GM21717 (cell line): Measurements from ENCODE around the gene ATP5PD.

Experiments
- ATAC-seq: cut with Tn5 transposase; IDR thresholded peaks from one replicate; pipeline ENCODE4 v1.9.1; 2021; ENCODE audit warnings: mild to moderate bottlenecking, moderate library complexity; ENCODE audit not compliant: unreplicated experiment

Gene ATP5PD

DNA sequence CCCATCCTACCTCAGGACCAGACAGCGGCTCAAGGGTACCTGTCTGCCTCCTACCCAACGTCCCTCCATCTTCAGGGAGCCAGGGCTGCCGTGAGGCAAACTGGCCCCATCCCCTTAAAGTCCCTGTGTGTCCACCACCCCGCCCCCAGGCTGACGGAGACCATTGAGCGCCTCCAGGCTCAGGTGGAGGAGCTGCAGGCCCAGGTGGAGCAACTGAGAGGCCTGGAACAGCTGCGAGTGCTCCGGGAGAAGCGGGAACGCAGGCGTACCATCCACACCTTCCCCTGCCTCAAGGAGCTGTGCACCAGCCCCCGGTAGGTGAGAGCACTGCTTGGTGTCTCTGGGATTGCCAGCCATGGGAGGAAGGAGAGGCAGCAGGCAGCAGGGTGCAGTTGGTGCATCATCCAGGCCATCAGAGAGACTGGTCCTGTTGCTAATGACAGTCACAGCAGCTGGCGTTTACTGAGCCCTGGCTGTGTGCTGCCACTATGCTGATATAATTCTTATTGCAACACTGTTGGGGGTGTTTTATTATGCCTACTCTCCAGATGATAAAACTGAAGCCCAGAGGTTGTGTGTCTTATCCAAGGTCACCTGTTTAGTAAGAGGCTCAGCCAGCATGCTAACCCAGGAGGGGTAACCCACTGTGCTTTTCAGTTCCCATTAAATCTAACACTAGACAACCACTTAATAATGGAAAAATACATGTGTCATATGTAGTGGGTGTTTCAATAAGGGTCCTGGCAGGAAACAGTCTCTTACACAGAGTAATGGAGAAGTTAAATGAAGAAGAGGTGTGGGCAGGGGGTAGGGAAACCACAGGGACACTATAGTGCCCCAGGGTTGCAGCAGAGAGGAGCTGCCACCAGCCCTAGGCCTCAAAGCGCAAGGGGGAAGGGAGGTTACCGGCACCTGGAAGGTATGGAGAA is 44.6 kb downstream of the ATP5PD start:
- no peak for ATAC-seq

DNA sequence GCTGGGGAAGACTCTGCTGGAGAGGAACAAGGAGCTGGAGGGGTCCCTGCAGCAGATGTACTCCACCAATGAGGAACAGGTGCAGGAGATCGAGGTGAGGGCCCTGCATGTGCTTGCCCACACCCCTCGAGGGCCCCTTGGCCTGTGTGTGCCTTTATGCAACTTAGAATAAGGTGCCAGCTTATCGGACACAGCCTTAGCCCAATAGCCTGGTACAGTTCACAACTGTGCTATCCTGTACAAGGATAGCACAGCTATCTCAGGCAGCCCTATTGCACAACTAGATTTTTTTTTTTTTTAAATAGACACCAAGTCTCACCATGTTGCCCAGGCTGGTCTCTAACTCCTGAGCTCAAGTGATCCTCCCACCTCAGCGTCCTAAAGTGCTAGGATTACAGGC is 47.2 kb downstream of the ATP5PD start:
- no peak for ATAC-seq

DNA sequence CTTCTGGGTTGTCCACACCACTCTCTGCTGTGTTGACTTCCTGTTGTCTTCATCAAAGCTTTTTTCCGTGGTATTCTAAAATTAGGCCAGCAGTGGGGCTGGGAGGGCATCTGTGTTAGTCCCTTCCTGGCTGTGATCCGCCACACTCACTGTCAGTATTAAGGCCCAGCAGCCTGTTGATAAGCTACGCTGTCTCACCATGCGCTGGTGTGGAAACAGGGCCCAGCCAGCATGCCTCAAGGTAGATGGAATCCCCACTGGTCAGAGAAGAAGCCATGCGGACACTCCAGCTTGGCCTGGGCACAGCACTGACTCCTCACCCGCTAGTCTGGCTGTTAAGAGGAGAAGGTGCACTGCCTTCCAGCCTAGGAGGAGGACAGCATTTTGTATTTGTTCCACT is 48.0 kb downstream of the ATP5PD start:
- no peak for ATAC-seq

DNA sequence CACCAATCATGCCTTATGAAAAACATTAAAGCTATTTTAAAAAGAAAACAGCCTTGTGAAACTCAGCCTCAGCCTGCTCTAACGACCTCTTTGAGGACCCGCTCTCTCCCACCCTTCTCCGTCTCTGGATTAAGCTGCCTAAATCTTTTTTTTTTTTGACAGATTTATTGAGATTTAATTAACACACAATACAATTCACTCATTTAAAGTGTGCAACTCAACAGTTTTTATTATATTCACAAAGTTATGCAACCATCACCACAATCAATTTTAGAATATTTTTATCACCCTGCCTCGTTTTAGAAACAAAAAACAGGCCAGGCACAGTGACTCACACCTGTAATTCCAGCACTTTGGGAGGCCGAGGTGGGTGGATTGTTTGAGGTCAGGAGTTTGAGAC is 50.9 kb downstream of the ATP5PD start:
- ATAC-seq, result no peak

DNA sequence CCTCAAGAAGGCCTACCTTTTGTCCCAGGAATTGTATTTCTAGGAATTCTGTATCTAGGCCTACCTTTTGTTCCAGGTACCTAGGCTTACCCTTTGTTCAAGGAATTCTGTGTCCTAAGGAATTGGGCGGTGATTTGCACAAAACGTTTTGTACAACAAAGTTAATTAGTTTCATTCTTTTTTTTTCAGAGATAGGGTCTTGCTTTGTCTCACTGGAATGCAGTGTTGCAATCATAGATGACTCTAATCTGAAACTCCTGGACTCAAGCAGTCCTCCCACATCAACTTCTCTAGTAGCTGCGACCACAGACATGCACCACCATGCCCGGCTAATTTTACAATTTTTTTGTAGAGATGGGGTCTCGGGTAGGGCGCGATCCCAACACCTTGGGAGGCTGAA is 52.3 kb downstream of the ATP5PD start:
- no peak for ATAC-seq

DNA sequence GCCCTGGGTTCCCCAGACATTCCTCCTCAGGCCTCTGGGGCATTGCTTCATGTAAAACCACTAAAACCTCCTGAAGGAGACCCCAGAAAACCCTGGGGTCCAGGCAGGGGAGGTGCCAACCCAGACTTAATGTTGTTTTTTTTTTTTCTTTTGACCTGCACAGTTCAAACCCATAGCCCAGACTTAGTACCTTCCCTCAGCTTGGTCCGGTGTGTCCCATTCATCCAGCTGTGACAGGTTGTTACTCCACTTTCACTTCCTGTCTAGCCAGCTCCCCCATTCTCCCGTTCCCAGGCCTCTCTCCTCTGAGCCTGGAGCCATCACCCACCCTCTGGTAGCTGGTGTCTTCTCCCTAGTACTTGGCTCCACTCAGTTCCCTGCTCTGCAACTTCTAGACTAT is 54.5 kb downstream of the ATP5PD start:
- no peak for ATAC-seq

DNA sequence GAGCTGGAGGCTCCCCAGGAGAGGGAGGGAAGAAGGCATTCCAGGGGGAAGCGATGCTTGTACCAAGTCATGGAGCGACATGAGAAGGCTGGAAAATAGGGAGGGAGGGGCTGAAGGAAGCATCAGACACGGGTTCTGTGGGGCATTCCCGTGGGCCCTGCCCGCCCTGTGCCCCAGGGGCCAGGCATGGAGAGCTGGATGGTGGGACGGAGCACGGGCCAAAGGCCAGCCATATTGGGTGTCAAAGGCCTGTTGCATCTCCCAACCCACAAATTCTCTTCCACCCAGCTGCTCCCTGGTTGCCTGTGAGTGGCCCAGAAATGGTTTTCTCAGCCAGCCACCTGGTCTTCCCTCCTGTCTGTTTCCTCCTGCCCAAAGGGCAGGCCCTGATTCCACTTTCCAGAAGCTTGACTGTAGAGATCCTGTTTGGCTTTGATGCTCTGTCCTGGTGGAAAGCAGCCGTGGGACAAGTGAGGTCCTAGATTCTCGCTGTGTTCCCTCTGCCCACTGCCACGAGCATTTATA is 56.1 kb downstream of the ATP5PD start:
- no peak for ATAC-seq
